Measurements from ENCODE around the gene EIF4ENIF1.

Gene EIF4ENIF1

GRCh38 chr22:31446767-31447166 lies 42.9 kb downstream of the EIF4ENIF1 start:
- Histone ChIP-seq H3K36me3 (ENCODE audit: control insufficient read depth, insufficient read depth, low read length) (peaks cover 7% of the 10 kb centered on the region), H3K27me3 (ENCODE audit: insufficient read depth, low read length, poor library complexity) (no peaks in the 10 kb centered on the region)

GRCh38 chr22:31446208-31446607 lies 43.4 kb downstream of the EIF4ENIF1 start:
- Histone ChIP-seq H3K79me2 (ENCODE audit: control insufficient read depth, insufficient read depth, low read length) (no peaks in the 10 kb centered on the region), H3K36me3 (ENCODE audit: control insufficient read depth, insufficient read depth, low read length) (peaks cover 10% of the 10 kb centered on the region), H4K8ac (ENCODE audit: low read depth, low read length) (no peak overlapping the region), H3K23ac (ENCODE audit: low read length) (no peak overlapping the region), H4K5ac (ENCODE audit: low read length) (no peak overlapping the region), H2BK15ac (replicated peaks; ENCODE audit: low read depth) (no peak overlapping the region), H2BK5ac (ENCODE audit: low read length) (no peak overlapping the region), H3K4me2 (ENCODE audit: low read length) (no peak overlapping the region), H3K27me3 (ENCODE audit: insufficient read depth, low read length, poor library complexity) (no peaks in the 10 kb centered on the region), H3K4ac (ENCODE audit: low read depth, low read length) (no peak overlapping the region), H2AK5ac (ENCODE audit: low read length) (no peak overlapping the region), H3K56ac (ENCODE audit: low read length) (no peak overlapping the region), H3K9ac (ENCODE audit: low read length) (no peak overlapping the region), H3K27ac (ENCODE audit: low read depth, low read length) (no peak overlapping the region), H3K18ac (ENCODE audit: low read length) (no peak overlapping the region), H3K4me1 (ENCODE audit: control insufficient read depth, low read depth, low read length) (no peaks in the 10 kb centered on the region), H2BK120ac (ENCODE audit: low read depth, low read length) (no peak overlapping the region), H3K79me1 (ENCODE audit: low read length) (no peaks in the 10 kb centered on the region), H3K4me3 (ENCODE audit: low read length) (no peak overlapping the region)
- no CpG with 5 or more reads among the region's 3 CpGs for WGBS (ENCODE audit: extremely low coverage, insufficient coverage, low lambda C conversion rate)
- no peak for DNase-seq

More at GRCh38 chr22:31446767-31447166, 42.9 kb downstream of the EIF4ENIF1 start:
- no peak overlapping the region for H4K8ac ChIP-seq (ENCODE audit: low read depth, low read length)
- no peak overlapping the region for H2BK120ac ChIP-seq (ENCODE audit: low read depth, low read length)
- H4K5ac ChIP-seq (ENCODE audit: low read length), result no peak overlapping the region
- no peak overlapping the region for H3K18ac ChIP-seq (ENCODE audit: low read length)
- no peaks in the 10 kb centered on the region for H3K79me1 ChIP-seq (ENCODE audit: low read length)
- H3K56ac ChIP-seq (ENCODE audit: low read length), result no peak overlapping the region
- no peak overlapping the region for H3K4me3 ChIP-seq (ENCODE audit: low read length)
- H3K4ac ChIP-seq (ENCODE audit: low read depth, low read length), result no peak overlapping the region
- H3K4me1 ChIP-seq (ENCODE audit: control insufficient read depth, low read depth, low read length), result no peaks in the 10 kb centered on the region
- H3K79me2 ChIP-seq (ENCODE audit: control insufficient read depth, insufficient read depth, low read length), result no peaks in the 10 kb centered on the region
- no peak overlapping the region for H3K4me2 ChIP-seq (ENCODE audit: low read length)
- no CpG with 5 or more reads among the region's 2 CpGs for WGBS (ENCODE audit: extremely low coverage, insufficient coverage, low lambda C conversion rate)
- no peak overlapping the region for H2BK15ac ChIP-seq (replicated peaks; ENCODE audit: low read depth)
- no peak overlapping the region for H3K27ac ChIP-seq (ENCODE audit: low read depth, low read length)
- H2AK5ac ChIP-seq (ENCODE audit: low read length), result no peak overlapping the region
- H3K9ac ChIP-seq (ENCODE audit: low read length), result no peak overlapping the region
- no peak for DNase-seq
- H3K23ac ChIP-seq (ENCODE audit: low read length), result no peak overlapping the region
- H2BK5ac ChIP-seq (ENCODE audit: low read length), result no peak overlapping the region

- no peak overlapping the region for H3K4me2 ChIP-seq (ENCODE audit: low read length)
- no peak overlapping the region for H2BK120ac ChIP-seq (ENCODE audit: low read depth, low read length)
- no peak overlapping the region for H2BK15ac ChIP-seq (replicated peaks; ENCODE audit: low read depth)
- no peaks in the 10 kb centered on the region for H3K27me3 ChIP-seq (ENCODE audit: insufficient read depth, low read length, poor library complexity)
- no peak overlapping the region for H2AK5ac ChIP-seq (ENCODE audit: low read length)
- H3K27ac ChIP-seq (ENCODE audit: low read depth, low read length), result no peak overlapping the region
- H3K36me3 ChIP-seq (ENCODE audit: control insufficient read depth, insufficient read depth, low read length), result peaks cover 10% of the 10 kb centered on the region
- no peaks in the 10 kb centered on the region for H3K79me2 ChIP-seq (ENCODE audit: control insufficient read depth, insufficient read depth, low read length)
- H4K5ac ChIP-seq (ENCODE audit: low read length), result no peak overlapping the region
- no peak for DNase-seq
- no peak overlapping the region for H3K56ac ChIP-seq (ENCODE audit: low read length)
- no CpG with 5 or more reads among the region's 3 CpGs for WGBS (ENCODE audit: extremely low coverage, insufficient coverage, low lambda C conversion rate)
- H3K23ac ChIP-seq (ENCODE audit: low read length), result no peak overlapping the region
- no peaks in the 10 kb centered on the region for H3K79me1 ChIP-seq (ENCODE audit: low read length)
- no peak overlapping the region for H3K9ac ChIP-seq (ENCODE audit: low read length)
- H3K4ac ChIP-seq (ENCODE audit: low read depth, low read length), result no peak overlapping the region
- H4K8ac ChIP-seq (ENCODE audit: low read depth, low read length), result no peak overlapping the region
- no peak overlapping the region for H3K18ac ChIP-seq (ENCODE audit: low read length)
- H3K4me1 ChIP-seq (ENCODE audit: control insufficient read depth, low read depth, low read length), result no peaks in the 10 kb centered on the region
- no peak overlapping the region for H2BK5ac ChIP-seq (ENCODE audit: low read length)
- no peak overlapping the region for H3K4me3 ChIP-seq (ENCODE audit: low read length)
Observed at GRCh38 chr22:31445642-31446041, 44.0 kb downstream of the EIF4ENIF1 start.

DNA sequence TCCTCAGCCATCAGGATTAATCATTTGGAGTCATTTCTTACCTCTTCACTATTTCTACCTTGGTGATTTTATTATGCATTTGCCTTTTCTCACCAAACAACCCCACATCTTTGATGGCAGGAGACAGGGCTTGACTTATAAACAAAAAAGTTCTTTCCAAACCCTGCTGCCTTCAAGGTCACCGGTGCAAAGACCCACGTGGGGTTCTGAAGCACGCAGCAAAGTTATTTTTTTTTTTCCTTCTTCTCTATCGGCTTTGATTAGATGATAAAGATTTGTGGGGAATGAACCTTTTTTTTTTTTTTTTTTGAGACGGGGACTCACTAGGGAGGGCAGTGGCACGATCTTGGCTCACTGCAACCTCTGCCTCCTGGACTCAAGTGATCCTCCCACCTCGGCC lies 46.1 kb downstream of the EIF4ENIF1 start:
- no peak for DNase-seq
- Histone ChIP-seq H4K5ac (ENCODE audit: low read length) (no peak overlapping the region), H3K23ac (ENCODE audit: low read length) (no peak overlapping the region), H3K36me3 (ENCODE audit: control insufficient read depth, insufficient read depth, low read length) (peaks cover 18% of the 10 kb centered on the region), H3K18ac (ENCODE audit: low read length) (no peak overlapping the region), H3K4me1 (ENCODE audit: control insufficient read depth, low read depth, low read length) (no peaks in the 10 kb centered on the region), H3K56ac (ENCODE audit: low read length) (no peak overlapping the region), H2BK15ac (replicated peaks; ENCODE audit: low read depth) (no peak overlapping the region), H3K27ac (ENCODE audit: low read depth, low read length) (no peak overlapping the region), H3K4me2 (ENCODE audit: low read length) (no peak overlapping the region), H3K27me3 (ENCODE audit: insufficient read depth, low read length, poor library complexity) (no peaks in the 10 kb centered on the region), H3K9ac (ENCODE audit: low read length) (no peak overlapping the region), H3K4me3 (ENCODE audit: low read length) (no peak overlapping the region), H2BK5ac (ENCODE audit: low read length) (no peak overlapping the region), H3K79me1 (ENCODE audit: low read length) (no peaks in the 10 kb centered on the region), H2BK120ac (ENCODE audit: low read depth, low read length) (no peak overlapping the region), H4K8ac (ENCODE audit: low read depth, low read length) (no peak overlapping the region), H3K4ac (ENCODE audit: low read depth, low read length) (no peak overlapping the region), H3K79me2 (ENCODE audit: control insufficient read depth, insufficient read depth, low read length) (no peaks in the 10 kb centered on the region), H2AK5ac (ENCODE audit: low read length) (no peak overlapping the region)
- no CpG with 5 or more reads among the region's 7 CpGs for WGBS (ENCODE audit: extremely low coverage, insufficient coverage, low lambda C conversion rate)

- no peak overlapping the region for H3K27ac ChIP-seq (ENCODE audit: low read depth, low read length)
Observed at GRCh38 chr22:31442768-31443489, 46.7 kb downstream of the EIF4ENIF1 start.

GRCh38 chr22:31441652-31442051 lies 48.0 kb downstream of the EIF4ENIF1 start:
- H2BK15ac ChIP-seq (replicated peaks; ENCODE audit: low read depth), result no peak overlapping the region
- H3K56ac ChIP-seq (ENCODE audit: low read length), result no peak overlapping the region
- no peaks in the 10 kb centered on the region for H3K79me2 ChIP-seq (ENCODE audit: control insufficient read depth, insufficient read depth, low read length)
- H3K4ac ChIP-seq (ENCODE audit: low read depth, low read length), result no peak overlapping the region
- no peak overlapping the region for H4K5ac ChIP-seq (ENCODE audit: low read length)
- no peaks in the 10 kb centered on the region for H3K27me3 ChIP-seq (ENCODE audit: insufficient read depth, low read length, poor library complexity)
- no peak overlapping the region for H2BK5ac ChIP-seq (ENCODE audit: low read length)
- H3K4me3 ChIP-seq (ENCODE audit: low read length), result no peak overlapping the region
- H4K8ac ChIP-seq (ENCODE audit: low read depth, low read length), result no peak overlapping the region
- no peaks in the 10 kb centered on the region for H3K4me1 ChIP-seq (ENCODE audit: control insufficient read depth, low read depth, low read length)
- H3K18ac ChIP-seq (ENCODE audit: low read length), result no peak overlapping the region
- H3K23ac ChIP-seq (ENCODE audit: low read length), result no peak overlapping the region
- H3K36me3 ChIP-seq (ENCODE audit: control insufficient read depth, insufficient read depth, low read length), result peaks cover 15% of the 10 kb centered on the region
- H3K9ac ChIP-seq (ENCODE audit: low read length), result no peak overlapping the region
- DNase-seq, result no peak
- H3K79me1 ChIP-seq (ENCODE audit: low read length), result no peaks in the 10 kb centered on the region
- H3K4me2 ChIP-seq (ENCODE audit: low read length), result no peak overlapping the region
- H3K27ac ChIP-seq (ENCODE audit: low read depth, low read length), result no peak overlapping the region
- H2AK5ac ChIP-seq (ENCODE audit: low read length), result no peak overlapping the region
- WGBS (ENCODE audit: extremely low coverage, insufficient coverage, low lambda C conversion rate), result no CpG with 5 or more reads among the region's 5 CpGs
- no peak overlapping the region for H2BK120ac ChIP-seq (ENCODE audit: low read depth, low read length)

More at GRCh38 chr22:31442768-31443489, 46.7 kb downstream of the EIF4ENIF1 start:
- Histone ChIP-seq H3K27me3 (ENCODE audit: insufficient read depth, low read length, poor library complexity) (no peaks in the 10 kb centered on the region), H4K5ac (ENCODE audit: low read length) (no peak overlapping the region), H3K4me1 (ENCODE audit: control insufficient read depth, low read depth, low read length) (no peaks in the 10 kb centered on the region), H3K4me3 (ENCODE audit: low read length) (no peak overlapping the region), H3K18ac (ENCODE audit: low read length) (no peak overlapping the region), H3K36me3 (ENCODE audit: control insufficient read depth, insufficient read depth, low read length) (peaks cover 15% of the 10 kb centered on the region), H2BK15ac (replicated peaks; ENCODE audit: low read depth) (no peak overlapping the region), H3K79me1 (ENCODE audit: low read length) (no peaks in the 10 kb centered on the region), H2AK5ac (ENCODE audit: low read length) (no peak overlapping the region), H4K8ac (ENCODE audit: low read depth, low read length) (no peak overlapping the region), H3K4me2 (ENCODE audit: low read length) (no peak overlapping the region), H2BK5ac (ENCODE audit: low read length) (no peak overlapping the region), H2BK120ac (ENCODE audit: low read depth, low read length) (no peak overlapping the region), H3K79me2 (ENCODE audit: control insufficient read depth, insufficient read depth, low read length) (no peaks in the 10 kb centered on the region), H3K56ac (ENCODE audit: low read length) (no peak overlapping the region), H3K4ac (ENCODE audit: low read depth, low read length) (no peak overlapping the region), H3K9ac (ENCODE audit: low read length) (no peak overlapping the region), H3K23ac (ENCODE audit: low read length) (no peak overlapping the region)
- peak; percentile 22 for DNase-seq
- no CpG with 5 or more reads among the region's 5 CpGs for WGBS (ENCODE audit: extremely low coverage, insufficient coverage, low lambda C conversion rate)
